ENCODE results near the gene SELENOT. TPM values are rescaled to one million over a fixed set of nuclear protein-coding genes. Genes with fewer than 3 reads are reported as not detected.

Gene SELENOT
- total and polyA plus RNA-seq, 2 of the 8 experiments (the other 6 are each of a cell fraction or from before 2014, with no cell fraction given), result 79.0 to 290 TPM

- no peak for DNase-seq (ENCODE audit: low read depth in 1 of 2, low spot score in 2 of 2)
- ChIA-PET CTCF (ENCODE audit: partially characterized antibody) (interaction anchor here (2.4 kb wide), 1 partner anchor 10 kb away, joined by 7 read pairs; no protein-coding TSS in a partner anchor), POLR2A (ENCODE audit: partially characterized antibody) (interaction anchor here (0.9 to 1.4 kb wide), 4 partner anchors 12 to 36 kb away, joined by 3 to 5 read pairs (median 3); partner anchors contain the start of genes SELENOT and SERP1)
- no peaks in the 10 kb centered on the region for H3K79me2 ChIP-seq (ENCODE audit: control insufficient read depth in 1 of 2, insufficient read depth in 2 of 2, low read length in 2 of 2)
- no peaks in the 10 kb centered on the region for H3K27me3 ChIP-seq (replicated peaks in 1 of 4; ENCODE audit: control insufficient read depth in 3 of 4, extremely low read depth in 1 of 4, insufficient read depth in 3 of 4, low read length in 3 of 4)
- no peak overlapping the region for H2AK5ac ChIP-seq (ENCODE audit: low read depth, low read length)
- H3K4me1 ChIP-seq (replicated peaks in 1 of 4; ENCODE audit: control insufficient read depth in 3 of 4, insufficient read depth in 4 of 4, low read length in 3 of 4), result no peaks in the 10 kb centered on the region
- H3K18ac ChIP-seq (ENCODE audit: extremely low read depth, low read length), result no peak overlapping the region
- no peak overlapping the region for H2BK120ac ChIP-seq (replicated peaks; ENCODE audit: low read depth, low read length)
- H3K56ac ChIP-seq (replicated peaks; ENCODE audit: insufficient read length, low read depth, low read length), result no peak overlapping the region
- peaks cover 3 to 76% (median 30%) of the 10 kb centered on the region in 4 experiments; a peak in 7 of 8 replicates for H3K36me3 ChIP-seq (ENCODE audit: control insufficient read depth in 2 of 4, insufficient read depth in 4 of 4, low read length in 3 of 4)
- no peak overlapping the region for H2BK15ac ChIP-seq (ENCODE audit: low read length)
- FAIRE-seq, result no peak
- 81% methylated on average over 1 of the region's 1 CpG; no CpG with 5 or more reads in 1 of the 2 experiments for WGBS, 2 experiments (ENCODE audit: extremely low coverage in 1 of 2, insufficient coverage in 1 of 2, insufficient read length in 1 of 2, insufficient replicate concordance in 2 of 2, low coverage in 1 of 2, low lambda C conversion rate in 2 of 2, missing lambda C conversion rate in 1 of 2)
- no peak overlapping the region for H3K23ac ChIP-seq (ENCODE audit: insufficient read length)
- no peaks in the 10 kb centered on the region for H3K23me2 ChIP-seq (ENCODE audit: low read depth, low read length)
- H2BK20ac ChIP-seq (ENCODE audit: low read length), result no peak overlapping the region
- H3K27ac ChIP-seq (ENCODE audit: low read depth, low read length), result no peak overlapping the region
- H4K91ac ChIP-seq (replicated peaks; ENCODE audit: insufficient read length, low read length), result no peak overlapping the region
- no peak overlapping the region for H3K14ac ChIP-seq (ENCODE audit: insufficient read length)
- no peak overlapping the region for H4K5ac ChIP-seq (ENCODE audit: insufficient read length, low read depth, low read length)
- H4K20me1 ChIP-seq (replicated peaks in 1 of 2; ENCODE audit: control insufficient read depth in 1 of 2, insufficient read depth in 2 of 2, low read length in 2 of 2), result no peaks in the 10 kb centered on the region
- no peak overlapping the region for H4K8ac ChIP-seq (ENCODE audit: extremely low read depth, insufficient read depth, low read length)
- no peak overlapping the region for H3K9ac ChIP-seq (replicated peaks in 1 of 4; ENCODE audit: extremely low read depth in 1 of 4, low read depth in 3 of 4, low read length in 3 of 4)
- H2AFZ ChIP-seq (ENCODE audit: low read length), result no peak overlapping the region
- no peak overlapping the region for H2BK12ac ChIP-seq (ENCODE audit: low read depth, low read length)
- H3K9me3 ChIP-seq (ENCODE audit: insufficient read depth in 2 of 2, low read depth in 1 of 2, low read length in 1 of 2), result no peaks in the 10 kb centered on the region
- no peak overlapping the region for H3K4ac ChIP-seq (replicated peaks; ENCODE audit: insufficient read length, low read depth, low read length)
- H3K79me1 ChIP-seq (ENCODE audit: low read depth, low read length), result no peaks in the 10 kb centered on the region
- H2BK5ac ChIP-seq (ENCODE audit: low read depth, low read length), result no peak overlapping the region
- no peak overlapping the region for H3K4me3 ChIP-seq (ENCODE audit: extremely low read depth in 1 of 4, insufficient read depth in 2 of 4, low read depth in 3 of 4, low read length in 4 of 4)
- H3K4me2 ChIP-seq (ENCODE audit: insufficient read depth in 1 of 2, low read depth in 2 of 2, low read length in 2 of 2), result no peak overlapping the region
- no peak for TF ChIP-seq RFX5 (IDR thresholded peaks at IDR 0.05; ENCODE audit: borderline replicate concordance, low read depth, low read length)
- no peak for TF ChIP-seq KDM5A (IDR thresholded peaks at IDR 0.05; ENCODE audit: low read length)
- TF ChIP-seq BACH1 (IDR thresholded peaks at IDR 0.05; ENCODE audit: low read length), result no peak
- TF ChIP-seq BCL11A (IDR thresholded peaks at IDR 0.05; ENCODE audit: low read depth in 2 of 2, low read length in 2 of 2), result no peak
- TF ChIP-seq POLR2AphosphoS5 (IDR thresholded peaks at IDR 0.05; ENCODE audit: low read depth, low read length), result no peak
- TF ChIP-seq CHD2 (IDR thresholded peaks at IDR 0.05; ENCODE audit: low read length), result no peak
- no peak for TF ChIP-seq PHF8 (conservative IDR thresholded peaks at IDR 0.05; ENCODE audit: low read depth, low read length)
- TF ChIP-seq ZNF274 (IDR thresholded peaks at IDR 0.05; ENCODE audit: borderline replicate concordance, extremely low read depth, low read length), result no peak
- TF ChIP-seq USF2 (IDR thresholded peaks at IDR 0.05; ENCODE audit: low read length), result no peak
- TF ChIP-seq ASH2L (IDR thresholded peaks at IDR 0.05; ENCODE audit: low read length), result no peak
- no peak for TF ChIP-seq NRF1 (IDR thresholded peaks at IDR 0.05; ENCODE audit: low read depth, low read length)
- TF ChIP-seq JUND (IDR thresholded peaks at IDR 0.05; ENCODE audit: low read length), result no peak
- no peak for TF ChIP-seq MAFK (IDR thresholded peaks at IDR 0.05; ENCODE audit: low read depth, low read length)
- TF ChIP-seq SP1 (IDR thresholded peaks at IDR 0.05; ENCODE audit: low read depth, low read length), result no peak
- TF ChIP-seq TCF12 (IDR thresholded peaks at IDR 0.05; ENCODE audit: low read depth, low read length), result no peak
Observed at GRCh38 chr3:150567328-150567727, 35.8 kb upstream of the SELENOT start.
